GM18858 (cell line): Measurements from ENCODE around the gene DPP4.
"Not testable (repeated sequence)": the region's sequence is repeated elsewhere in the genome, so short reads cannot be mapped to it uniquely, and the experiment has no call there.

Experiments
- ATAC-seq: cut with Tn5 transposase; IDR thresholded peaks from one replicate; pipeline ENCODE4 v1.9.1; 2021; ENCODE audit not compliant: unreplicated experiment

The DPP4 gene

DNA sequence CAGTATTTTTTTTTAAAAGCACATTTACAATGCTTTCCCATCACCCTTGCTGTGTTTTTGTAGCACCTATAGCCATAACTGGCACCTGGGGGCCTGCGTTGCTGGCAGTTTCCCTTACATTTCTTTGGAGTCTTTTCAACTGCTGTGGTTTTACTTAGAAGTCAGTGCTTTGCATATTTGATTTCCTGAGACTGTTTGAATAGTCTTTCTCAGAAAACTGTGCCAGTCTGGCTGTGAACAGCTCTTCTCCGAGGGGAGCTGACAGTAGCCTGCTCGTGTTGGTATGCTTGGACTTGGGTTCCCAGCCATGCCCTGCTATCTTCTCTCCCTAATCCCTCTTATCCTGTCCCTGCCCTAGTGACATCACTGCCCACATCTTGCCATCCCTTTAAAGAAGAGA lies 81.5 kb downstream of the DPP4 start:
- ATAC-seq: peak; percentile 73

DNA sequence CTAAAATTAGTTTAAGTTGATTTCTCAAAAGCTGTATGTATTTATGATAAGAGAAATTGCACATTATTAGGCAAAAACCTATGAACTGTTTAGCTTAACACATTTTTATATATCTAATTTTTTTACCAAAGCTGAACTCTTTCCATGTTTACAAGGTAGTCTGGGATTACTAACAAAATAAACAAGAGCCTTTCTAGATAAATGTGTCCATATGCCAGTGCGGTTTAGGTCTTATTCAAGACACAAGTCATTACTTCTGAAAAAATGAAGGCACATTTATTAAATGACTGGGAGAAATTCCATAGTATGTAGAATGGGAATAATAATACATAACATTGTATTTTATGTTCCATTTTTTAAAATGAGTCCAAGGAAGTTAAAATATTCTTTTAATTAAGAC lies 82.0 kb downstream of the DPP4 start:
- ATAC-seq: no peak

DNA sequence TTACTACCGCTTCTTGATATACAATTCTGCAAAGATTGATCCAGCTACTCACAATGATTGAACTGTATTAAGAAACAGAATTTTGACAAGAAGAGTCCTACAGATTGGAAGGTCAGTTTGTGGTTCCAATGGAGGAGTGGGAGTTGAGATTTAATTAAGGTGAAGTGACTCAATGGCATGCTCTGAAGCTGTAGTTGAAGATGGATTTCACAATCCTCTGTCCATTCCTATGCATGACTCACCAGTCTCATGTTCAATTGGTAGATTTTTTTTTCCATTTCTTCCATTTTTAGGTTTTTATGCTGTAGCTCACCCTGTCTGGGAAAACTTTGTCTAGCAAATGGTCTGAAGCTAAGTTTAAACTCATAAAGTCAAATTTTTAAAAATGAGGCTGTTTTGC lies 83.3 kb downstream of the DPP4 start:
- no peak for ATAC-seq

- no peak for ATAC-seq
Measured at GRCh38 chr2:161990036-161990435, 84.0 kb downstream of the DPP4 start.

DNA sequence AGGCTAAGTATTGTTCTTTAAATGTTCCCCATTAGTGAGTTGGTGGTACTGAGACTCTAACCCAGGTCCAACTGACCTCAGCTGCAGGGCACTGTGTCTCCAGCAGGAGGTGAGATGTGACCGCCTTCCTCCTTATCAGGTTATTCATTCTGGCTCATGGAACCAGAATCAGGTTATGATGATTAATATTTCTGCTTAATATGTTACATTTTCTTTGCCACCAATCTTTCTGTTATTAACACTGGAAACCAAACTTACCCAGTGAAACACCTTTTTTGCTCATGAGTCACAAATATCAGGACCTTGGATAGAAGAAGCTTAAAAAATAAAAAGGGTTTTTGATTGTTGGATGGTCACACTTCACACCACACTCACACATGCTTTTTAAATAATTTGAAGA lies 85.4 kb downstream of the DPP4 start:
- ATAC-seq: no peak

- no peak for ATAC-seq
Measured at GRCh38 chr2:161987311-161987710, 86.7 kb downstream of the DPP4 start.

GRCh38 chr2:161983866-161984265 lies 90.1 kb downstream of the DPP4 start:
- no peak for ATAC-seq

DNA sequence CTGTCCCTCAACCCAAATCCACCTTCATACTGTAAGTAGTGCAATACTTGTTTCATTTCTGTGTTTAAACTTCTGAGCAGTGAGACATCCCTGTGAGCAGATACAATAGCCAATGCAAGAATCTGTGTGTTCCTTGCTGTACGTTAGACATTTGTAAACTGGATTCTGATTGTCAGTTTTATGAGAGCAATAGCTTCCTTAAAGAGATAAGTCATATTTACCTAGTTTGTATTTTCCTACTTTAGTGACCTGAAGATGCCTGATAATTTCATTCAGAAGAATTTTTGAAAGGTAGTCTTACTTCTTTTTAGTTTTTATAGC lies 90.7 kb downstream of the DPP4 start:
- no peak for ATAC-seq

GRCh38 chr2:161982548-161983330 lies 91.3 kb downstream of the DPP4 start:
- no peak for ATAC-seq

DNA sequence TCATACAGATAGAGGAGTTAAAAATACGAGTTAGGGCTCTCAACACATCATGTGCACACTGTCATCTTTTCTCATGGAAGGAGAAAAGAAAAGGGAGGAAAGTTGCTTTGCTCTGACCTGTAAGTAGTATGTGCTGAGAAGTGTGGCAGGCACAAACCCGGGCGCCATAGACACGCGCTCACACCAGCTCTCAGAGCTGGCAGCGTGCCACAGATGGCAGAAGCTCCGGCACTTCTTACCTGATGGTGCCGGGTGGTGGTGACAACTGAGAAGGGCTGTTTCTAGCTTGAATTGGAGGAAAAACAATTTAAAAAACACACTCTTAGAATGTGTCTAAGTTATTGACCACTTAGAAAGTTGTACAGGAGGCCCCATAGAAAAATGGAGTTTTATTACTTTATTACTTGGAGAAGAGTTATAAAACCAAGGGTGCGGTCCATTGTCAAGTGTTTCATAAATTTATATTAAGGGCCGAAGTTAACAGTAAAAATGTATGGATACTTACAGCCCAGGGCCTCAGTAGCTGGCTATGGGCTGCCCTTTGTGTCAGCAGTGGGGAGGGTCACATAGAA lies 92.2 kb downstream of the DPP4 start:
- no peak for ATAC-seq

DNA sequence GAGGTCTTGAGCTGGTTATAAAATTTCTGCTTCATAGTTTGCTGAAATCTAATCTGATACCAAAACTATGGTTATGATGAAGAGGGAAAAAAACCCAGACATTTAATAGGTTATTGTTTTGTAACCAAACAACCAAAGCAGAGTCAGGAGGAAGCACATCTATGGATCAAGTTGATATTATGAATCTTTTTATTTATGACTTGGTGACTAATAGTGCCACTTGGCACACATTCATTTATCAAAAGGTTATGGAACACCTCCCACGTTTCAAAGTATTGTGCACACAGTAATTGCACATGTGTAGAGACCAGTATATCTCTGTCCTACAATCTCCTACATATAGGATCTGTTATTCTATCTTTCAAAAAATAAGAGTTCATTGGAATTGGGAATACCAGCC lies 93.0 kb downstream of the DPP4 start:
- no peak for ATAC-seq

GRCh38 chr2:161979490-161979889 lies 94.5 kb downstream of the DPP4 start:
- ATAC-seq: no peak

- not testable (repeated sequence) for ATAC-seq
Measured at GRCh38 chr2:161977926-161978325, 96.1 kb downstream of the DPP4 start.

- ATAC-seq: no peak
Measured at GRCh38 chr2:161976917-161977316, 97.1 kb downstream of the DPP4 start.

GRCh38 chr2:161976295-161976694 lies 97.7 kb downstream of the DPP4 start:
- ATAC-seq: no peak

DNA sequence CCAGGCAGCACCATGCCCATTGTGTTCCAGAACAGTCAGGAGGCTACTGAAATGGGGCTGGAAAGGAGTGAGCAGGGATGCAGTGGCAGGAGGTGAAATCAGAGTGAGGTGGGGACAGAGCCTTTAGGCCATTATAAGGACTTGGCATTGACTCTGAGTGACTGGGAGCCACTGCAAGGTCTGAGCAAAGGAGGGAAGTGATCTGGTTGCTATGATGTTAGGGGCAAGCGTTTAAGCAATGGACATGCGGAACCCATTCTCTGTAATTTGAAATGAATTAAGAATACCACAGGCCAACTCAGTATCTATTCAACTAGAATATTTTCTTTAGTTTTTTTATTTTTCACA lies 98.2 kb downstream of the DPP4 start:
- no peak for ATAC-seq

DNA sequence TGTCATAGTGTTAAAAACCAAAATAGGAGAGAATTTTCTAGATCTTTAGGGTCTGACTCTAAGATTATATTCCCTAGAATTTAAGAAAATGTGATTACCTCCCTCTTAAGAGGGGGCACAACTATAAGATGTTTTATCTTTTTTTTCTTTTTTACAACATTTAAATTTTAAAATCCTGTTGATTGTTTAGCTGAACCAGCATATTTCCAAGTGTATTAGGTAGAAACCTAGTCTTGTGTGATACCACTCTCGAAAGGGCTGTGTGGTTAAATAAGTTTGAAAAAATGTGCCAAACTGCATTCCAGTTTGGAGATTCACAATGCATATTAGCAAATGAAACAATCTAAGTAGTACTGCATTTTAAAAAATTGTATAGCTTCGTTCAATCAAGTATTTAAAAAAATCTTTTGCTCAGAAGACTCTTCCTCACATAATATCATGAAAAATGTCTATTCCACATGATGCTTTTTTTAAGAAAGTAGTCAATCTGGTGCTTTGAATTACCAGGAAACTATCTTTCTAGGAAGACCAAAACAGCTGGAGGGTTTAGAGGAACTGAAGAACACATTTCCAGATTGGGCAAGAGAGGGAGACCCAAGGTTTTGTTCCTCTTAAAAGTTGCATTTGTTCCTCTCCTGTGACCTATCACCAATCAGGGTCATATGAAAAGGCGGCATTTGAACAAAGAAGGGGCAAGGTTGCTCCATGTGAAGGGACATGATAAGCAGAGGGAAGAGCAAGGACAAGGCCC lies 98.8 kb downstream of the DPP4 start:
- no peak for ATAC-seq

DNA sequence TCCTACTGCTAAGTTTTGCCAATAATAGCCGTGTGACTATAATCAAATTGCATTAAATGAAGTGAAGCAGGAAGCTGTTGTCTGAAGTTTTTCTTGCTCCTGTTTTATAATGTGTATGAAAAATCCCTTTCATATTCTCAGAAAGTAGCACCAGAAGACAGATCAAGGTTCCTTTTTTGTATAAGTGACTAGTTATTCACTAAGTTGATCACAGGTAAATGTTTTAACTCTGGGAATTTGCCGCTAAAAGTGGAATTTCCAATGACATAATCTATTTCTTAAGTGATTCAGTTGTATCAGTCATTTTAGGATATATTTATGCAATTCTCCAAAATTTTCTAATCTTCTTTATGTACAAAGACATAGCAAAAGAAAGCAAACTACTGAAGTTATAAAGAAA lies 99.6 kb downstream of the DPP4 start:
- no peak for ATAC-seq

GRCh38 chr2:161972866-161973265 lies 101.1 kb downstream of the DPP4 start:
- ATAC-seq: no peak

DNA sequence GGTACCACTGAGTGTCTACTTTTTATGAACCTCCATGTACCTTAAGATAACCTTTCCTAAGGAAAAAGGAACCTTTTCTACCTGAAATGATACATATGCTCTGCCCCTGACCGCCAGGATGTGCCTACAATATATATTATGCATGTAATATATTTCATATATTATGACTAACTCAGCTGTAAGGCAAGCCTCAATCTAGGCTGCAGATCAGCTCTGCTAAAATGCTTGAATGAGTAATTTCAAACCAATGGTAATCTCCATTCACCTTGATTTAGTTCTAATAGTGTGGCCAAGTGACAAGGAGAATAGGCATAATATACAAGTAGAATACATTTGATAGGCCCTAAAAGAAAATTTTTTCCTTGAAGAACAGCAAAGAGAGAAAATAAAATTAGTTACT lies 101.8 kb downstream of the DPP4 start:
- ATAC-seq: no peak

GRCh38 chr2:161971551-161971950 lies 102.5 kb downstream of the DPP4 start:
- no peak for ATAC-seq

DNA sequence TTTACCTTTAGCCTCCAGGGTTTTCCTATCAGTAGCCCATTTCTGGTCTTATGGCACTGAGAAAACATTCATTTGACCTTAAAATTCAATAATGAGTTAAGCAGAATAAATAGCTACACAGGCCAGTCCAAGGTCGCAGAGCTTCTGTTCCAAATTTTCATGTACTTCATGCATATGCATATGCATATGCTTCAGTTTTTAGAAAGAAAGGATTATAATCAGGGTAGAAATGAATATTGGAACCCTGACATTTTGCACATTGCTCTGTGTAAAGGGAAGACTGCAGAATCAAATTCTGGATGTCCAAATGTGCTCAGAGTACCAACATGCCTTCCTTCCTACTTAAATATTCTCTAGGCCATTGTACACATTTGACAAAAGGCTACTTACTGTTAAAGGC lies 104.9 kb downstream of the DPP4 start:
- ATAC-seq: no peak
